Measurements from ENCODE around the gene ELF1. TPM values are rescaled to one million over a fixed set of nuclear protein-coding genes. Genes with fewer than 3 reads are reported as not detected.

Gene ELF1
- total and polyA plus RNA-seq, 2 of the 4 experiments (the other 2 are of a cell fraction), result 25.4 to 27.6 TPM

- no peak overlapping the region for H3K4me2 ChIP-seq (ENCODE audit: low read depth, low read length)
- H3K4ac ChIP-seq (ENCODE audit: low read depth, low read length), result no peak overlapping the region
- no peak overlapping the region for H2AK9ac ChIP-seq (replicated peaks; ENCODE audit: low read depth, low read length, poor library complexity)
- H3K27me3 ChIP-seq (ENCODE audit: control insufficient read depth, insufficient read depth, low read length), result no peaks in the 10 kb centered on the region
- no peak overlapping the region for H4K5ac ChIP-seq (ENCODE audit: low read depth, low read length)
- dilution Hi-C loops (cut with HindIII; ENCODE audit: low sequenced_read_pairs, unreplicated experiment), result no loop called here
- TF ChIP-seq POLR2A (IDR thresholded peaks at IDR 0.05; ENCODE audit: low read depth, low read length) (no peak), NFE2L2 (IDR thresholded peaks at IDR 0.05; ENCODE audit: low read depth, low read length) (no peak), RCOR1 (IDR thresholded peaks at IDR 0.05; ENCODE audit: insufficient replicate concordance, low read length) (no peak), ELK1 (IDR thresholded peaks at IDR 0.05; ENCODE audit: borderline replicate concordance, low read depth, low read length) (no peak), MAFK (IDR thresholded peaks at IDR 0.05; ENCODE audit: low read depth, low read length) (no peak), RFX5 (IDR thresholded peaks at IDR 0.05; ENCODE audit: low read depth, low read length) (no peak), CEBPB (IDR thresholded peaks at IDR 0.05; ENCODE audit: low read depth, low read length) (no peak), MAZ (IDR thresholded peaks at IDR 0.05; ENCODE audit: borderline replicate concordance, low read depth, low read length) (no peak), BHLHE40 (IDR thresholded peaks at IDR 0.05; ENCODE audit: low read depth, low read length) (no peak), CTCF (conservative IDR thresholded peaks at IDR 0.05; ENCODE audit: low read depth, low read length) (no peak), USF2 (IDR thresholded peaks at IDR 0.05; ENCODE audit: low read depth, low read length) (no peak), FOS (IDR thresholded peaks at IDR 0.05; ENCODE audit: low read depth, low read length) (no peak), CHD1 (IDR thresholded peaks at IDR 0.05; ENCODE audit: low read depth, low read length) (no peak), RAD21 (IDR thresholded peaks at IDR 0.05; ENCODE audit: low read length) (no peak), MXI1 (IDR thresholded peaks at IDR 0.05; ENCODE audit: borderline replicate concordance, low read depth, low read length) (no peak), SMC3 (IDR thresholded peaks at IDR 0.05; ENCODE audit: low read depth, low read length) (no peak)
- H2BK120ac ChIP-seq (ENCODE audit: low read depth, low read length), result no peak overlapping the region
- H2AFZ ChIP-seq (replicated peaks; ENCODE audit: low read length, poor library complexity), result no peak overlapping the region
- DNase-seq (no peak), ATAC-seq (ENCODE audit: low read depth) (no peak)
- no CpG with 5 or more reads among the region's 4 CpGs for WGBS, 2 experiments (ENCODE audit: extremely low coverage in 2 of 2, insufficient read length in 1 of 2)
- H4K20me1 ChIP-seq (ENCODE audit: insufficient read depth, low read length), result peaks cover 42% of the 10 kb centered on the region; the same call in 1 of the 2 replicates
- 0 out of 2 replicates have a peak, but pooled peaks cover 6% of the 10 kb centered on the region for H3K9me1 ChIP-seq (ENCODE audit: insufficient read depth, low read length)
- ChIA-PET CTCF (no interaction called here), POLR2A (ENCODE audit: unreplicated experiment) (no interaction called here)
- intact Hi-C loops (cut with micrococcal nuclease), result no loop called here
- no peak overlapping the region for H3K56ac ChIP-seq (ENCODE audit: extremely low read depth, insufficient read depth, low read length)
- H2AK5ac ChIP-seq (ENCODE audit: low read depth, low read length), result no peak overlapping the region
- no peak overlapping the region for H3K23ac ChIP-seq (ENCODE audit: low read depth, low read length)
- no peak overlapping the region for H2BK15ac ChIP-seq (ENCODE audit: low read depth, low read length)
- no peak overlapping the region for H3K27ac ChIP-seq (ENCODE audit: insufficient read depth, low read length)
- H3K9me3 ChIP-seq (ENCODE audit: control insufficient read depth, insufficient read depth, low read length), result no peaks in the 10 kb centered on the region
- peaks cover 3% of the 10 kb centered on the region for H3K36me3 ChIP-seq (ENCODE audit: control insufficient read depth, insufficient read depth, low read length)
- no peak overlapping the region for H4K91ac ChIP-seq (ENCODE audit: insufficient read depth, low read depth, low read length)
- H3K4me1 ChIP-seq (ENCODE audit: control insufficient read depth, insufficient read depth, low read length), result no peaks in the 10 kb centered on the region
- no peak overlapping the region for H2BK5ac ChIP-seq (ENCODE audit: low read depth, low read length, poor library complexity, severe bottlenecking)
- no peak overlapping the region for H4K8ac ChIP-seq (ENCODE audit: low read depth in 2 of 2, low read length in 2 of 2)
- in situ Hi-C loops (cut with MboI; ENCODE audit: low sequenced_read_pairs), result no loop called here
- no peak overlapping the region for H3K4me3 ChIP-seq (ENCODE audit: insufficient read depth, low read depth, low read length)
- H3K14ac ChIP-seq (replicated peaks; ENCODE audit: low read depth, low read length), result no peak overlapping the region
- H3K79me1 ChIP-seq (ENCODE audit: low read depth in 1 of 2, low read length in 2 of 2), result peaks cover 22 to 62% of the 10 kb centered on the region in 2 experiments
- BruUV-seq (replicated peaks), result no TSS peak
- no peak overlapping the region for H2BK20ac ChIP-seq (ENCODE audit: low read depth, low read length)
- H3K9ac ChIP-seq (ENCODE audit: low read depth, low read length), result no peak overlapping the region
- H3K18ac ChIP-seq (ENCODE audit: low read depth, low read length), result no peak overlapping the region
These were observed 15.3 kb upstream of the ELF1 start for GRCh38 chr13:41034382-41034781.
